Natural killer cell treated with Interleukin-12 subunit alpha and Interleukin-12 subunit beta and Interleukin-15 and Interleukin-18, amount 100 ng/mL, for 72 hours (primary cell): ENCODE data around the gene CMTM8. TPM values are rescaled to one million over a fixed set of nuclear protein-coding genes. Genes with fewer than 3 reads are reported as not detected.

Experiments
- ATAC-seq, 2 donors: fragments of 150-1000 bp; cut with Tn5 transposase in 1 of 2; sonication (Bioruptor Pico), chemical (Tn5 transposase) in 1 of 2; 2 replicates each; pipeline ENCODE4 v1.10.0; 2021
- DNase-seq: peaks from one replicate; pipeline ENCODE4 v3.0.0; 2022; ENCODE audit warnings: low spot score
- H3K27ac Mint-ChIP-seq, 2 donors: 1 replicate in 1 of 2; 2 replicates in 1 of 2; pipeline ENCODE4 v1.8.0; 2022; ENCODE audit warnings: mixed read lengths in 2 of 2, mild to moderate bottlenecking in 1 of 2, moderate library complexity in 1 of 2
- H3K27me3 Mint-ChIP-seq, 2 donors: 1 replicate in 1 of 2; 2 replicates in 1 of 2; pipeline ENCODE4 v1.8.0; 2022; ENCODE audit warnings: mixed read lengths in 2 of 2
- H3K36me3 Mint-ChIP-seq: one replicate; pipeline ENCODE4 v1.8.0; 2022; ENCODE audit warnings: mixed read lengths
- H3K4me1 Mint-ChIP-seq, 2 donors: 1 replicate in 1 of 2; 2 replicates in 1 of 2; pipeline ENCODE4 v1.8.0; 2022; ENCODE audit warnings: low read depth in 2 of 2, mixed read lengths in 2 of 2, mild to moderate bottlenecking in 1 of 2
- H3K4me3 Mint-ChIP-seq: one replicate; pipeline ENCODE4 v1.8.0; 2022; ENCODE audit warnings: mixed read lengths
- H3K9me3 Mint-ChIP-seq: 2 replicates; pipeline ENCODE4 v1.8.0; 2022; ENCODE audit warnings: mixed read lengths
- total RNA-seq, 2 donors: library from RNA; stranded (reverse); gene quantifications; one replicate each; pipeline ENCODE4 v1.2.3, GENCODE V29; 2022

Gene CMTM8
- total RNA-seq, 2 donors from 2014 or later, result 0.36 to 0.48 TPM

DNA sequence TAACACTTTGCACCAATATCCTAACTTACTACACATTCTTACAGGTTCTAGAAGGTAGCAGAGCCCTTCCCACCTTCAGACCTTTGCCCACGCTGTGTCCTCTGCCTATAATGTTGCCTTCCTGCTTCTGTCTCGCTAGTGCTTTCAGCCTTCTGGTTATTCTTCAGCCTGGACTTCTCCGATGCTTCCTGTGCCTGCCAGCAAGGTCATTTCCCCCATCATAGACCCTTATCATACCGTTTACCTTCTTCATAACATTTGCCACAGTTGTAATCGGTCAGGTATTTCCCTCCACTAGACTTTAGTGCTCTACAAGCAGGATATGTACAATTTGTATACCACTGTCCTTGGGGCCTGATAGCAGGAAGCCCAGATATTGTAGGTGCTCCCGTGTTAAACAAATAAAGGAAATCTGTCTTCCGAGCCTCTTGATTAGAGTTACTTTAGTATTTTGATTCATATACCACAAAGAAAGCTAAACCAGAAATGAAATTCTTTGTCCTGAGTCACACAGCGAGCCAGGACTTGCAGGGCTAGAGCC lies 117.3 kb downstream of the CMTM8 start:
- DNase-seq (no peak), ATAC-seq (no peak)
- Mint-ChIP-seq H3K27ac (no peak overlapping the region), H3K36me3 (no peaks in the 10 kb centered on the region), H3K4me1 (no peaks in the 10 kb centered on the region), H3K4me3 (no peak overlapping the region), H3K9me3 (no peaks in the 10 kb centered on the region), H3K27me3 (peaks cover 3 to 23% of the 10 kb centered on the region in 2 donors)

DNA sequence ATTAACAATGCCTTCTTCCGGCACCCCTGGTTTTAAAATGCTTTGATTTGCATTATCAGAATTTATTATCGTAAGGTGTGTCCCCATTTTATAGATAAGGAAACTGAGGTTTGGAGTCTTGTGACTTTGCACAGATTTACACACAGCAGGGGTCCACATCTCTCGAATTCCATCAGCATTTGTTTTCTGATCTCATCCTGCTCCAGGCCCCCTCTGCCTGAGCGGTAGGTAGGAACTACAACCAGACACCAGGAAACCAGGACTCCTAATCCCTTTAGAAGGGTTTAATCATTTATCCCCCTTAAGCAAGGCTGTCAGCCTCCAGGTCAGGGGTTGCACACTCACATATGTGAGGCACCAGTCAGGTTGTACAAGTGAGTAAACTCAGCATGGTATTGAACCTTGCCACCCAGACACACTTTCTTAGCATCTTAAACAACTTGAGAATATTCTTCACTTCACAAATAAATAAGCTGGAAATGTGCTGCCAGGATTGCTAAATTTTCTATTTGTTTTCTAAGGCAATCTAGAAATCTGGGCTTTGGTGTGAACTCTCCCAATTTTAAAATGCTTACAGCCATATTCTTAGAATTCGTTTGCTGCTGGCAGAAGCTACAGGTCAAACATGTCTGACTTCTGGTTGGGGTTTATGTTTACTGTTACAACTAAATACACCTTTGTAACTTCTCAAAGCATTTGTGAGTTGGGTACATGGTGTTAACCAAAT lies 121.4 kb downstream of the CMTM8 start:
- Mint-ChIP-seq H3K27me3 (peaks cover 0 to 16% of the 10 kb centered on the region in 2 donors), H3K4me3 (no peak overlapping the region), H3K4me1 (no peaks in the 10 kb centered on the region), H3K9me3 (no peaks in the 10 kb centered on the region), H3K36me3 (no peaks in the 10 kb centered on the region), H3K27ac (no peak overlapping the region)
- DNase-seq, result no peak
- ATAC-seq, result no peak

DNA sequence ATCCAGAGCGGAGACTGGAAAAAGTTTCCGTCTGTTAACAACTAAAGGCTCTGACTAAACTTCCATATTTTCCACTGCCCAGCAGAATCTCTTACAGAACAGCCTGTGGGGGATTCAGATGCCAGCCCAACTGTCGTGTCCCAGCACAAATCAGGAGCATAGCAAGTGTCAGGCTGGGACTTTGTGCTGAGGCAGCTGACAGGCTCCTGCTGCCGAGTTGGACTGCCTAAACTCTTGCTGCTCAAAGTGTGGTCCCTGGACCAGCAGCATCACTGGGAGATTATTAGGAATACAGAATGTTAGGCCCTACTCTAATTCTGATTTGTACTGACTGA lies 122.0 kb downstream of the CMTM8 start:
- Mint-ChIP-seq H3K27me3 (peaks cover 0 to 11% of the 10 kb centered on the region in 2 donors), H3K36me3 (no peaks in the 10 kb centered on the region), H3K9me3 (no peaks in the 10 kb centered on the region), H3K4me1 (no peaks in the 10 kb centered on the region), H3K4me3 (no peak overlapping the region), H3K27ac (no peak overlapping the region)
- DNase-seq, result no peak
- ATAC-seq, result no peak

DNA sequence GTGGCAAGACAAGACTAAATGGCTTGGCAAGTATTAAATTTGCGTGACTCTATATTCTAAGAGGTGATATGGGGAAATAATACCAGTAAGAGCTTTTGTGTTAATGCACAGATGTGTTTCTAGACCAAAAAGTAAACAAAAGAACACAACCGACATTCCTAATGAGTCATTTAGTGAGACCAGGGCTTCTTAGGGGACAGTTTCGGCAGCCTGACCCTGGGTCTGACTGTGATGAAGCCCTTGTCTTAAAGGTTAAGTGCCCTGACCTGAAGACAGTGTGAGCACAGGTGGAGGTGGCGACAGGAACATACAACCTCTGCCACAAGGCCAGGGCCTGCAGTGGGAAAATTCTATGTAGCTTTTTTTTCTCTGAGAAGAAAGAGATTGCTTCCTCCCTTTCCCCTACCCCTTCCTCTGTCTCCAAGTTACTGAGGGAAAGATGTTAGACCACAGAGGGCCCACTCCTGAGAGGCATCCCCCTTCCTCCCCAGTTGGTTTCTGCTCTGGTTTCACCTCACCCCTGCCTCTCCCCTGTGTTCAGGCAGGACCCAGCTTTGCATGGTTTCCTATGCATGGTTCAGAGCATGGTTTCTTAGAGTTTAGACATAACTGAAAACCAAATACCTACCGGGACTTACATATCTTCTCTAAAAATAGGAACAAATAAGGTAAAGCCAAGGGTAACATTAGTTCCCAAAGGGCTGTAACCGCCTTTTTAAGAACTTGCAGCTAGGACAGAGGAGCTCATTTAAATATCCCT lies 128.3 kb downstream of the CMTM8 start:
- no peak overlapping the region for H3K27ac Mint-ChIP-seq
- peaks cover 0 to 2% of the 10 kb centered on the region in 2 donors for H3K27me3 Mint-ChIP-seq
- no peak for ATAC-seq
- no peaks in the 10 kb centered on the region for H3K36me3 Mint-ChIP-seq
- no peak overlapping the region for H3K4me3 Mint-ChIP-seq
- no peaks in the 10 kb centered on the region for H3K9me3 Mint-ChIP-seq
- H3K4me1 Mint-ChIP-seq, result no peaks in the 10 kb centered on the region
- no peak for DNase-seq

DNA sequence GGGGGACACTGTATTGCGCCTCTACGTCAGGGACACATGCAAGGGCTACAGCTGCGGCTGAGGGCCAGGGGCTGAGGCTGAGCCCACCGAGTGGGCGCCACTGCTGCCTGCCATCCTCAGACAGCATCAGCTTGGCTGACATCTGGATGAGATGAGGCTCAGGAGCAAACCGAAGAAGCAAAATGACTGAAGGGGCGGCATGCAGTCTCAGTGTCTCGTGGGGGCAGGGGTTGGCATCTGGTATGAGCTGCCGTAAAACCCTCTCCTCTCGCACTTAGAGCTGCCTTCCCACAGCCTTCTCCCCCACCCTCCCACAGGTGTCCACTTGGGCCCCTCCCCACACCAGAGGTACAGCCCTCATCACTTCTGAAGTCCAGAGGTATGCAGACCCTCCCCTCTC lies 129.0 kb downstream of the CMTM8 start:
- Mint-ChIP-seq H3K27ac (no peak overlapping the region), H3K36me3 (no peaks in the 10 kb centered on the region), H3K4me1 (no peaks in the 10 kb centered on the region), H3K4me3 (no peak overlapping the region), H3K9me3 (no peaks in the 10 kb centered on the region), H3K27me3 (peaks cover 0 to 2% of the 10 kb centered on the region in 2 donors)
- DNase-seq (no peak), ATAC-seq (peak in 1 of 2 donors; percentile 16)

DNA sequence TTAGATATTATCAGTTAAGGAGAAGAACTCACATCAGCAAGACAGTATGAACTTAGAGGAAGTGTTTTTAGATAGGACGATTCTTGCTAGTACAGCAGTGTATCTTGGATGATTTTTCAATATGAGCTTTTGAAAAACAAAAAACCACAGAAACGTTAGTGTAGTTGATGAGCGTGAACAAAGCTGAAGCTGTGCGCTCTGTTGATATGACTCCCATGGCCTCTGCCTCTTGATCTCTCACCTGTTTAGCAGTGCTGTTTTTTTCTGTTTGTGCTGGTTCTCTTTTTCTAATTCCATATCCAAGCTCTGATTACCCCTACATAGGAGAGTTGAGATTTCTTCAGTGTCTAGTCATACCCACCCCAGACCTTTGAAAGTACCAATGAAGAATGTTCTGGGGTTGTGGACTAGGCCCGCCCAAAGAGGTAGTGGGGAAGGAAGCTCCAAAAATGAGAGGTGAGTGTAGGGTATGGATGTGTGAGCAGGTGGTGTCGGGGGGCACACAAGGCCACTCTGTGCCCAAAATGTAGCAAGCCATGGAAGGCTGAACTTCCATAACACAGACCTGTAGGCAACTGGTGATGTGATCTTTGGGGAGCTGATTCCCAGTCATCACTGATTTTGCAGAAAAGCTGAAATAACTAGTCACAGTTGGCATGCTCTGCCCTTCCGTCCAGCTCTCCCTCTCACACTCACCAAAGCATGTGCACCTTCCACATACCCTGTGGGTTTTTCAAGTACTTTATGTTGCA lies 133.2 kb downstream of the CMTM8 start:
- Mint-ChIP-seq H3K4me3 (no peak overlapping the region), H3K9me3 (no peaks in the 10 kb centered on the region), H3K27me3 (no peaks in the 10 kb centered on the region), H3K27ac (no peak overlapping the region), H3K4me1 (peaks cover 6 to 9% of the 10 kb centered on the region in 2 donors), H3K36me3 (no peaks in the 10 kb centered on the region)
- DNase-seq (no peak), ATAC-seq (no peak)

DNA sequence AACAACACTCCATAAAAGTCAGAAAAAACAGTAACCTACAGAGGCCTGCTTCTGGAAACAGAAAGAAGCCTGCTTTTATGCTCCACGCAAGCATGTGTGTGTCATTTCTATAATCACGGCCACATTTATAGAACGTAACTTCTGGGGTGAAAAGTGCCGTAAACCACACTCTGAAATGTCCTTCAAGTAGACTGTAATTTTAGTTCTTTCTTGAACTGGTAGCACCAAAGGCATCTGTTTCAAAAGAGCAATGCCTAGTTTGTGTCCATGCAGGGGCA lies 133.7 kb downstream of the CMTM8 start:
- DNase-seq, result no peak
- Mint-ChIP-seq H3K4me3 (no peak overlapping the region), H3K27me3 (no peaks in the 10 kb centered on the region), H3K4me1 (peaks cover 6 to 9% of the 10 kb centered on the region in 2 donors), H3K9me3 (no peaks in the 10 kb centered on the region), H3K36me3 (no peaks in the 10 kb centered on the region), H3K27ac (no peak overlapping the region)
- ATAC-seq, result no peak

DNA sequence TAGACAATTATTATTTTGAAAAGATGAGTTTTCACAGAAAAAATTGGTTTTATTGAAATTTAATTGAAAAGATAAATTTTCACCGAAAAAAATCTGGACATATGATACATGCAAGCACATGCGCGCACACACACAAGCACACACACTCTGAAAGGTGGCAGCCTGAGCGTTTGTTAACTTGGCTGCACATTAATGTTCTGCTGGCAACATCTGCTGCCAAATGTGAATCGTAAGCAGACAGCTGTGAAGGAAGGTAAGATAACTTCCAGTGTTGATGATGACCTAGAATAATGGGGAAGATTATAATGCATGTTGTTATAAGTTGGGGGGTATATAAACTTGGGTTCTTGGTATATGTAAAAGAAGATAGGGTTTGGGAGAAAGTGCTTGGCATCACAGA lies 134.8 kb downstream of the CMTM8 start:
- DNase-seq (no peak), ATAC-seq (no peak)
- Mint-ChIP-seq H3K4me1 (peaks cover 6 to 9% of the 10 kb centered on the region in 2 donors), H3K27ac (no peak overlapping the region), H3K27me3 (no peaks in the 10 kb centered on the region), H3K9me3 (no peaks in the 10 kb centered on the region), H3K4me3 (no peak overlapping the region), H3K36me3 (no peaks in the 10 kb centered on the region)

DNA sequence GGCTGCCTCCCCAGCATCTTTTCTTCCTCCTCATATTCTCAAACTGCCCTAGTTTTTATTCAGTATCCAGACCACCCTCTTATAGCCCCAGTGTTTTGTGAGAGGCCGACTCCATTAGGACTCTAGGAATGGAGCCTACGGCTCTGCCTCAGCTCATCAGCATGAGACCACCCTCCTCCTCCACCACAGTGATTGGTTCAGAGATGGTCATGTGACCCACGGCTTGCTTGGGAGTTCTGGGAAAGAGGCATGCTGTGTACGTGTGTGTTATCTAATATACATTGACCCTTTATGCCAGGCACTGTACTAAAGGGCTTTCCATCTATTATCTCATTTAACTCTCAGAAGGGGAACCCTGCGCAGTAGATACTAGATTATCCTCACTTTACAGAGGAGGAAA lies 135.4 kb downstream of the CMTM8 start:
- Mint-ChIP-seq H3K4me1 (peaks cover 6 to 9% of the 10 kb centered on the region in 2 donors), H3K36me3 (no peaks in the 10 kb centered on the region), H3K27ac (no peak overlapping the region), H3K9me3 (no peaks in the 10 kb centered on the region), H3K4me3 (no peak overlapping the region), H3K27me3 (no peaks in the 10 kb centered on the region)
- DNase-seq (no peak), ATAC-seq (no peak)

DNA sequence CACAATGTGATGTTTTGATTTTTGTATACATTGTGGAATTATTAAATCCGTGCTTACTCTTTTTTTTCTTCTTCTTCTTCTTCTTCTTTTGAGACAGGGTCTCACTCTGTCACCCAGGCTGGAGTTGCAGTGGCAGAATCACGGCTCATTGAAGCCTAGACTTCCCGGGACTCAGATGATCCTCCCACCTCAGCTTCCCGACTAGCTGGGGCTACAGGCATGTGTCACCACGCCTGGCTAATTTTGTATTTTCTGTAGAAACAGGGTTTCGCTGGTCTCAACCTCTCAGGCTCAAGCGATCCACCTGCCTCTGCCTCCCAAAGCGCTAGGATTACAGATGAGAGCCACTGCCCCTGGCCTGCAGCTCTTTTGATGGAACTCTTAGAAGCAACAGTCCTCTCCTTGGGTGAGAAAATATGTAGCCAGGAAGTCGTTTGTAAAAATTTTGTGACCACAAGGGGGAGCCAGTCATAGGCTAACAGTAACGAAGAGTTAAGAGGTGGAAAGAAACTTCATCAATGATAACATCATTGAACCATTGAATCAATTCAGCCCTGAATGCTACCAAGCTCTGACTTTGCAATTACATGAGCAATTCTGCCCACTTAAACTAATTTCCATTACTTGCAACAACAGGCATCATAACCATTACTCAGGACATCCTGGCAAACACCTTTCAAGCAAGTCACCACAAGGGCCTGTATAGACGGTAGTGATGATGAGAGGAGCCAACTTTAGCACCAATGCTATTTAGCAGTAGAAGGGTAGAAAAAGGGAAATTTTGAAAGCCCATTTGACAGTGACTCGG lies 136.5 kb downstream of the CMTM8 start:
- no peak overlapping the region for H3K4me3 Mint-ChIP-seq
- H3K36me3 Mint-ChIP-seq, result no peaks in the 10 kb centered on the region
- ATAC-seq (peak; percentile 72 to 74), DNase-seq (peak; percentile 72)
- H3K27ac Mint-ChIP-seq, result peak overlapping the region in 1 of 2 donors; percentile 87
- peaks cover 6 to 9% of the 10 kb centered on the region in 2 donors for H3K4me1 Mint-ChIP-seq
- no peaks in the 10 kb centered on the region for H3K27me3 Mint-ChIP-seq
- no peaks in the 10 kb centered on the region for H3K9me3 Mint-ChIP-seq

DNA sequence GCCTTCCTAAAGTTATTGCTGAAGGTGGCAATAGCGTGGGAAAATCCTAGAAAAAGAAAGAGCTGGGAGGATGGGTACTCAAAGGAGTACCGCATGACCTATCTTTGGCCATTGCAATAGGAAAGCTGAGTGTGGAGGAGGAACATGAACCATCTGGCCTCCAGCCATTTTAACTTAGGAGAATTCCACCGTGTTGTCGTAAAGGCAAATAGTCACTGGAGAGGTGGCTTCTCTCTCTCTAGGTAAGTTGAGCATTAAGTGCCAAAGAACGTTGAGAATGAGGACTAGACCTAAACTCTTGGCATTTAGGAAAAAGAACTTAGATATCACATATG lies 137.1 kb downstream of the CMTM8 start:
- DNase-seq (no peak), ATAC-seq (no peak)
- Mint-ChIP-seq H3K36me3 (no peaks in the 10 kb centered on the region), H3K9me3 (no peaks in the 10 kb centered on the region), H3K4me1 (peaks cover 6 to 9% of the 10 kb centered on the region in 2 donors), H3K27ac (no peak overlapping the region), H3K27me3 (no peaks in the 10 kb centered on the region), H3K4me3 (no peak overlapping the region)

DNA sequence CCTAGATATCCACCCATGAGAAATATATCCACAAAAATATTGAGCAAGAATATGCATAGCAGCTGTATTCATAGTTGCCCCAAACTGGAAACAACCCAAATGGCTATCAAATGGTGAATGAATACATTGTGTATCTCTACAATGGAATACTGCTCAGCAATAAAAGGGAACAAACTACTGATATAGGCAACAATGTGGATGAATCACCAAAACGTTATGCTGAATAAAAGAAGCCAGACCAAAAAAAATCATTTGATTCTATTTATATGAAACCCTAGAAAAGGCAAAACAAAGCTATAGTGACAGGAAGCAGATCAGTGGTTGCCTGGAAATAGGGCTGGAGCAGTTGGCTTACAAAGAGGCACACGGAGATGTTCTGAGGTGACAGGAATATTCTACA lies 137.6 kb downstream of the CMTM8 start:
- DNase-seq, result no peak
- no peak for ATAC-seq
- H3K36me3 Mint-ChIP-seq, result no peaks in the 10 kb centered on the region
- H3K27me3 Mint-ChIP-seq, result no peaks in the 10 kb centered on the region
- H3K27ac Mint-ChIP-seq, result no peak overlapping the region
- H3K4me1 Mint-ChIP-seq, result peaks cover 6 to 9% of the 10 kb centered on the region in 2 donors
- H3K9me3 Mint-ChIP-seq, result no peaks in the 10 kb centered on the region
- H3K4me3 Mint-ChIP-seq, result no peak overlapping the region

DNA sequence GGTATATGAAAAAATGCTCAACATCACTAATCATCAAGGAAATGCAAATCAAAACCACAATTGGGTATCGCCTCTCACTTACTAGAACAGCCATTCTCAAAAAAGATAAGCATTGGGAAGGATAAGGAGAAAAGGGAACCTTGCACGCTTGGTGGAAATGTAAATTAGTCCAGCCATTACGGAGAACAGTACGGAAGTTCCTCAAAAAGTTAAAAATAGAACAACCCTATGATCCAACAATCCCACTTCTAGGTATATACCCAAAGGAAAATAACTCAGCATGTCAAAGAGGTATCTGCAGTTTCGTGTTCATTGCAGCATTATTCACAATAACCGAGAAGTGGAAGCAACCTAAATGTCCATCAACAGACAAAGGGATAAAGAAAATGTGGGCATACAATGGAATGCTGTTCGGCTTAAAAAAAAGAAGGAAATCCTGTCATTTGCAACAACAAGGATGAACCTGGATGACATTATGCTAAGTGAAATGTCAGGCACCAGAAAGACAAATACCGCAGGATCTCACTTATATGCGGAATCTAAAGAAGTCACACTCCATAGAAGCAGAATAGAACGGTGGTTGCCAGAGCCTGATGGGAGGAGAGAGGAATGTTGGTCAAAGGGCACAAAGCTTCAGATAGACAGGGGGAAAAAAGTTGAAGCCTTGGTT lies 141.5 kb downstream of the CMTM8 start:
- DNase-seq (no peak), ATAC-seq (no peak)
- Mint-ChIP-seq H3K4me1 (peaks cover 3 to 6% of the 10 kb centered on the region in 2 donors), H3K4me3 (no peak overlapping the region), H3K27ac (no peak overlapping the region), H3K9me3 (no peaks in the 10 kb centered on the region), H3K36me3 (no peaks in the 10 kb centered on the region), H3K27me3 (peaks cover 0 to 4% of the 10 kb centered on the region in 2 donors)
